Activated CD4-positive, CD25-positive, alpha-beta regulatory T cell treated with anti-CD3 and anti-CD28 coated beads, Interleukin-2, amount 50 U/mL, for 24 hours (primary cell): ENCODE data around the gene MCCC2.
"Not testable (repeated sequence)": the region's sequence is repeated elsewhere in the genome, so short reads cannot be mapped to it uniquely, and the experiment has no call there.

Experiments
- ATAC-seq, 2 donors: fragments of 150-1000 bp; cut with Tn5 transposase; one replicate each; pipeline ENCODE4 v1.10.0; 2021; ENCODE audit warnings: mild to moderate bottlenecking in 1 of 2, moderate library complexity in 1 of 2

The MCCC2 gene

GRCh38 chr5:71586941-71587765, at the start of gene MCCC2:
MCCC2 (plus strand) TSS chr5:71587340; CDS start chr5:71587426, 86 bp downstream.
- ATAC-seq: peak; percentile 98 to 99

- ATAC-seq: no peak
Measured at GRCh38 chr5:71537687-71538086, 49.5 kb upstream of the MCCC2 start.

GRCh38 chr5:71550885-71551284, 36.3 kb upstream of the MCCC2 start:
- ATAC-seq: not testable (repeated sequence)

- not testable (repeated sequence) for ATAC-seq
Measured at GRCh38 chr5:71551582-71551981, 35.6 kb upstream of the MCCC2 start.

- ATAC-seq: not testable (repeated sequence)
Measured at GRCh38 chr5:71552026-71552749, 35.0 kb upstream of the MCCC2 start.

GRCh38 chr5:71563161-71563560, 24.0 kb upstream of the MCCC2 start:
- no peak for ATAC-seq

GRCh38 chr5:71564895-71565294, 22.2 kb upstream of the MCCC2 start:
- ATAC-seq: no peak

- ATAC-seq: no peak
Measured at GRCh38 chr5:71569748-71570509, 17.2 kb upstream of the MCCC2 start.

- ATAC-seq: not testable (repeated sequence)
Measured at GRCh38 chr5:71571811-71572210, 15.3 kb upstream of the MCCC2 start.

GRCh38 chr5:71573591-71573990, 13.5 kb upstream of the MCCC2 start:
- no peak for ATAC-seq

- not testable (repeated sequence) for ATAC-seq
Measured at GRCh38 chr5:71575588-71575987, 11.6 kb upstream of the MCCC2 start.

GRCh38 chr5:71576241-71576640, 10.9 kb upstream of the MCCC2 start:
- no peak for ATAC-seq

- ATAC-seq: not testable (repeated sequence)
Measured at GRCh38 chr5:71577839-71578238, 9.3 kb upstream of the MCCC2 start.

GRCh38 chr5:71582945-71583584, 4.1 kb upstream of the MCCC2 start:
- ATAC-seq: no peak

- no peak for ATAC-seq
Measured at GRCh38 chr5:71586052-71586940, 844 bp upstream of the MCCC2 start.

GRCh38 chr5:71587766-71588532, 809 bp downstream of the MCCC2 start:
- peak; percentile 0 for ATAC-seq

- no peak for ATAC-seq
Measured at GRCh38 chr5:71588533-71588885, 1.4 kb downstream of the MCCC2 start.

GRCh38 chr5:71589903-71590302, 2.8 kb downstream of the MCCC2 start:
- peak in 1 of 2 donors; percentile 2 for ATAC-seq

- no peak for ATAC-seq
Measured at GRCh38 chr5:71591100-71591499, 4.0 kb downstream of the MCCC2 start.

- ATAC-seq: no peak
Measured at GRCh38 chr5:71596169-71596568, 9.0 kb downstream of the MCCC2 start.

GRCh38 chr5:71597001-71597400, 9.9 kb downstream of the MCCC2 start:
- ATAC-seq: no peak
